NCI-H446 treated with DMSO at 0.1 percent for 48 hours (cell line): ENCODE data around the gene RRBP1.

Experiments
- DNase-seq: peaks from one replicate; lab custom pipeline; 2025; lab: John Stamatoyannopoulos, UW

RRBP1 gene

GRCh38 chr20:17622851-17623508, 59.1 kb downstream of the RRBP1 start:
- DNase-seq: no peak

DNA sequence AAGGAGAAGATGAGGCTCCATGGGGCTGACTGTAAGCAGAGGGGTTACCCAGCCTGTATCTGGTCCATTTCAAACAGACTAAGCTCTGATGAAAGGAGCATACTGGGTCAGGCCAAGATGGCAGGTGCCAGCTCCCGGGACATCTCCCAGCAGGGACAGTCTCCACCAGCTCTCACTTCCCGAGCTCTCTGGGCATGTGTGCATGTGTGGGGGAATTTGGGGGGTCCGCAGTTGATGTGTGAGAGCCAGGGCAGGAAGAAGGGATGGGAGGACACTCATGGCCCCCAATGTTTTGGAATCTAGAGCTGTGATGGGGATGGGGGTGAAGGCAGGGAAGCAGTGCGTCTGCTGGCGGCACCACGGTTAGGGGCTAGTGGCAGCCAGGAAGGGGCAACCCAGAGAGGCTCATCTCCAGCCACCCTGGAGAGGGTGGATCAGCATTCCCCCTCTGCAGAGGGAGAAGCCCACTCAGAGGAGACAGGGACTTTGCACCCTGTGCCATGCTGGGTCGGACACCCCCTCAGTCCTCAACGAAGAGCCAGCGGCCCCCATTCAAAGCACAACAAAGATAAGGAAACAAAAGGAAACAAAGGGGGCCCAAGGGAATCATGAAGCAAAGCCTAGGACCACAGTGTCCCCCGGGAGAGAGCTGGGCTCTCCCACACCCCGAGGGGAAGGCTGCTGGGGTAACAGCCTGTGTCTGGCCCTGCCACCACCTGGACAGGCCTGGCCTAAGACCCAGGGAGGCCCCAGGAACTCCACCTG, 59.8 kb downstream of the RRBP1 start:
- DNase-seq: no peak

DNA sequence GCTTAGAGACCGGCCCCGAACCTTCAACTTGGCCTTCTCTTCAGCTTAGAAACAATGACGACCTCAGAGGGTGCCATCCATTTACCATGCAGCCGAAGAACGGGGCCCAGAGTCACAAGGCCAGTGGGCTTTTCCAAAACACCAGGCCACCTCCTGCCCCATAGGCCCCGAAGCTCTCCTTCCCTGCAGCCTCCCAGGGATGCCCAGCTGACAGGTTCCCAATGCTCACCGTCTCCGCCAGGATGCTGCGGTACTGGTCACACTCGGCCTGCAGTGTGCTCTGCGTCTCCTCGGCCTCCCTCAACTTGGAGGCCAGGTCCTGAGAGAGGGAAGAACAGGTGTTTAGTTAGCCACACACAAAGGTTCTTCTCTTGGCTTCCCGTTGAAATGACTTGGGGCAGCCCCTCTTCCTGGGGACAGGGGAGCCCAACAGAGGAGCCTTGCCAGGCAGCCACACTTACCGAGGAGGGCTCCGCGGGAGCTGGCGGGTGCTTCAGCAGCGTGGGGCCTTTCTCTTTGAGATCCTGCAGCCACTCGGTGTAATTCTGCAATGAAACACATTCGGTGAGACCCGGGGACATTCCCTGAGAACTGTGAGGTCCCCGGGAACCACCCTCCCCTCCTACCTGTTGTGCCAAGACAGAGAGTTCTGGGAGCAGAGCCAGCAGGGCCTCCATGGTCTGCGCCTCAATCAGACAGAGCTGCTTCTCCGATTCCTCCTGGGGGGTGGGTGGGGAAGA, 60.6 kb downstream of the RRBP1 start:
- no peak for DNase-seq

DNA sequence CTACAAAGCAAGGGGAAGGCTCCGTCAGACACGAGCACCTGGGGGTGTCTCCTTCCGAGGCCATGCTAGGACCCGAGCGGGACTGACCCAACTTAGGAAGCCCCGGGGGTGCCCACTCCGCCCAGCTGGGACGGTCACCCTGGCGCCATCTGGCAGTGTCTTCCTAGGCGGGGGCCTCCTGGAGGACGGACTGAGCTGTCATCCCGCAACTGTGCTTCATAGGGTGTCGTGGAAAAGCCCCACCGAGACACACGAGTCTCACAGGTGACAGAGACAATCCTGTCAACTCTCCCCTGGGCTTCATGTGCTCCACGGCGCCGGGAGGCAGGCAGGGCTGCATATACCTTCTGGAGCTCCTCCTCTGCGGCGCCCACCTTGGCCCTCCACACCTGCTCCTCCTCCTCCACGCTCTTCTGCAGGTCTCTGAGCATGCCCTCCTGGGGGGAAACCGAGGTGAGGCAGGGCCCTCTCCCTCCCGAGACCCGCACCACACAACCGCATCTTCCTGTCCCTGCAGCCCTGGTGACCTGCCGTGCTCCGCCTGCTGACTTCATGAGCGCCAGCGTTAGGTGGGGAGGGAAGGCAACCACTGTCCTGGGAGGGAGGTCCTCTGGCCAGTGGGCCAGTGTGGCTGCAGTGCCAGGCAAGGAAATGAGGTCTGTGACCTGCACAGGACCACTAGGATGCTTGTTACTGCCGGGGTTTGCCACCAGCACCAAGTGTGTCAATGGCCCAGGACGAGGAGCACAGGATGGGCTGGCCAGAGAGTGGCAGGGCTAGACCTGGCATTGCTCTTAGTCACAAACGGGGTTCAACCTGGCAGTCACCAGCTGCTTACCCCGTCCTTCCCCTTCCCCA, 61.4 kb downstream of the RRBP1 start:
- DNase-seq: no peak

DNA sequence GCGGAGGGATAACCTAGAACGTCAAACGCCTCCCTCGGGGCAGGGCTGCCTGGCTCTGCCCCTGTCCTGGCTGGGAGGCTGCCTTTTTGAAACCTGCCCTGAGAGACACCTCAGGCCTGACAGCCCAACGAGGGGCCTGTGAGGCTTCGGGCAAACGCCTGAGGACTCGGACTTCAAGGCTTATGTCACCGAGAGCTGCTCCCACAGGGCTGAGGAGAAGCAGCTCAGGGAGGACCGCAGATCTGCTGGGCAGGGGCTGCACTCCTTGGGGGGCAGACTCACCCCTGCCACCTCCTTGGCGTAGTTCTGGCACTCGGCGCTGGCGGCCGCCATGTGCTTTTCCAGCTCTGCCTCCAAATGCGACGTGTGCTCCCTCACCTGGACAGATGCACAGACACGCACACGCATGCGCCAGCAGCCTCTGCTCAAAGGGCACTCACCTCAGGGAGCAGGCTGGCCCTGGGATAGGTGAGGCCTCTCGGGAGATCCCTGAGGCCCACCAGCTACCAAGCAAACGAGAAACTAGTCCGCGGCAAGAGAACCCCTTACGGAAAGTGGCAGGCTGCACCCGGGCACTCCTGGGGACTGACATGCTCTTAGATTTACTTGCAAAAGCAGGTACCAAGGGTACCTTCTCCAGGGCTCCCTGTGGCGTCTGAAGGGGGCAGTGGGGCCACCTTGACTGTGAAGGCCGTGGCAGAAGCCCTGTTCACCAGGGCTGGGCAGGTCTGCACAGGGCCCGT, 62.5 kb downstream of the RRBP1 start:
- DNase-seq: no peak

DNA sequence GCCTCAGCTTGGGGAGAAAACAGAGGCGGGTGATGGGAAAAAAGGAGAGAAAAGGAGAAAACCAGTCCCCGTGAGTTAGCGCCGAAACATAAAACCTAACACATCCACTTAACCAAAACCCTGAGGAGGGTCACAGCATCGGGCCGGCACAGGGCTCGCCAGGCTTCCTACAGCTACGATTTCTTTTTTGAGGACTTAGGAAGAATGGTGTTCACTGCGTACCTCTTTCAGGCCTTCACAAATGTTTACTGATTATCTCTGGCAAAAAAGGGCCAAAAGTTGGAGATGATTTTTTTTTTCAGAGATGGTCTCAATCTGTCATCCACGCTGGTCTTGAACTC, 63.4 kb downstream of the RRBP1 start:
- DNase-seq: no peak

- no peak for DNase-seq
Measured at GRCh38 chr20:17617868-17618672, 64.0 kb downstream of the RRBP1 start.

DNA sequence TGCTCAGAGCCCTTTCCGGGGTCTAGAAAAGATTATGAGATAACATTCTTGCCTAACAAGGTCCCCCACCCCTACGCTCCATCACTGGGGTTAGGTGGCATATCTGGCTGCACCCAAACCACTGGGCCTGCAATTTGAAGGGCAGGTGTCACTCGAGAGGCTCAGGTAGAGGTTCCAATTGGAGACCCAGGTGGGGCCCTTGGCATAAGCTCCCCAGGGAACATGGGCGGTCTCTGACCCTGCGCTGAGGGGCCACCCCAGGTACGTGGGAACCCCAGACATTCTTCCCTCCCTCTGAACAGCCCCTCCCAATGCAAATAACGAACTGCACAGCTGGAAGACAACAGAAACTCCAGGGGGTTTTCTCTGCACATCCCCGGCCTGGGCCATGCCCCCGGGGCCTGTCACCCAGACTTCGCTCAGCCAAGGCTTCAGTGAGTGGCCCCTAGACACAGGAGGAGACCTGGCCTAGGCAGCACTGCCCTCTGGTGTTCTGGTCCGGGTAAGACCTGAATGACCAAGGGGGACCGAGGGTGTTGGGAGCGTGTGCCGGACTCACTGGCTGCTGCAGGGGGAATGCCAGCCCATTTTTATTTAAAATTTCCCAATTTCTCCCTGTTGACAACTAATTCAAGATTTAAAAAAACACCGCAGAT, 64.7 kb downstream of the RRBP1 start:
- no peak for DNase-seq

DNA sequence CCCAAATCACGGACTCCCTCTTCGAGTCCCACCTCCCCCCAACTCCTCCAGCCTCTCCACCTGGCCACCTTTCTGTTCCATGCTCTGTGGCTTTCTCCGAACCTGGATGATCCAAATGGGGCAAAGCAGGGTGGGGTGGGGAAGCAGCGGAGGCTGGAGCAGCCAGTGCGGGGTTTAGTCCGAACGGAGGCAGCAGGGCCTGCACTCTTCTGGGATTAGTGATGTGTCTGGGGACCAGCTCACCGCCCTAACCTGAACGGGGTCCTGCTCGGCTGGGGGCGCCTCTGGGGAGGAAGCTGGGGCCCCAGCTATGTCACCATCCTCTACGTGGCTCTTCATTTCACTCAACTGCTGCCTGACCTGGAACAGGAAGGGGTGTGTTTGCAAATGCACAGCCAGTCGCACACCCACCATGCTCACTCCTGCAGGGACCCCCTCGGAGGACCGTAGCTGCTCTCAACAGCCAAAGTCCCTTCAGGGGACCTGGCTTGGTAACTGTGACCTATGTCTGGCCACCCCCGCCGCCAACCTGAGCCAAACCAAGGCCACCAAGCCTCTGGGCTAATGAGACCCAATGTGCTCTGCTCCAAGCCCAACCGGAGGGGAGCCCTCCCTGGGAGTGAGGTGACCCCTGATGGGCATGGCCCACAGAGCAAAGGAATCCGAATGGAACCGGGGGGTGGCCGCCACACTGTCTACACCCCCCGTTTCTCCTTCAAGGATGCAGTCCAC, 65.4 kb downstream of the RRBP1 start:
- DNase-seq: no peak

GRCh38 chr20:17615645-17616479, 66.2 kb downstream of the RRBP1 start:
- no peak for DNase-seq

DNA sequence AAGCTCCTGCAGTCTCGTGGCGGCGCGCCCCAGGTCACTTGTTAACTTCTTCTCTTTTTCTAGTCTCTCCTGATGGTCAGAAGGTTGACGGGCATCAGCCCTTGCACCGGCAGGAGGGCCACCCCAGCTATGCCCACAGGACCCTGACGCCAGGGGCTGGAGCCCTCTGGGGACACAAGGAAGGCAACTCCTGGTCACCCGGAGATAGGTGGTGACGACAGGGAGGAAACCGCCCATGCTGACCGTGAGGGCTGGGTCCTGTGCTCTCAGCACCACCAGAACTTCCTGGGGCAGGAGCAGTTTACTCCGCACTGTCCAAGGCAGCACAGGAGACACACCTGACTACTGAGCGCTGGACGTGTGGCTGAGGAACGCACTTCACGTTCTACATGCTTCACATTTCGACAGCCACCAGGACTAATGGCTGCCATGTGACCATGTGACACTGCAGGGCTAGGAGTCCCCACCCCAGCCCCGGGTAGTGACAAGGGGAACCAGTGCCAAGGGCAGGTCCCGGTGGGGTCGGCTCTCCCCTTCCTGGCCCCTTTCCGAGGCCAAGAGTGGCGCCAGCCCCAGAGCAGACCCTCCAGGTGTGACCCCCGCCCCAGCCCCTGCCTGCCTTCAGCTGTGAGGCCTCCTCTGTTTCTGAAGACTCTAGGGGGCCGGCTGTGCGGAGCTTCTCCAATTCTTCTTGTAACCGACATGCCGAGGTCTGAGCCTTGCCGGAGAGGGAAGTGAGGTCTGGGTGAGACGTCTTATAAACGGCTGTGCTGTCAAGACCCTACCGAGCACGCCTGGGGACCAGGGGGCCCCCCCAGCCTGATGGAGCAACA, 67.0 kb downstream of the RRBP1 start:
- no peak for DNase-seq

GRCh38 chr20:17614176-17614811, 67.7 kb downstream of the RRBP1 start:
- DNase-seq: no peak

DNA sequence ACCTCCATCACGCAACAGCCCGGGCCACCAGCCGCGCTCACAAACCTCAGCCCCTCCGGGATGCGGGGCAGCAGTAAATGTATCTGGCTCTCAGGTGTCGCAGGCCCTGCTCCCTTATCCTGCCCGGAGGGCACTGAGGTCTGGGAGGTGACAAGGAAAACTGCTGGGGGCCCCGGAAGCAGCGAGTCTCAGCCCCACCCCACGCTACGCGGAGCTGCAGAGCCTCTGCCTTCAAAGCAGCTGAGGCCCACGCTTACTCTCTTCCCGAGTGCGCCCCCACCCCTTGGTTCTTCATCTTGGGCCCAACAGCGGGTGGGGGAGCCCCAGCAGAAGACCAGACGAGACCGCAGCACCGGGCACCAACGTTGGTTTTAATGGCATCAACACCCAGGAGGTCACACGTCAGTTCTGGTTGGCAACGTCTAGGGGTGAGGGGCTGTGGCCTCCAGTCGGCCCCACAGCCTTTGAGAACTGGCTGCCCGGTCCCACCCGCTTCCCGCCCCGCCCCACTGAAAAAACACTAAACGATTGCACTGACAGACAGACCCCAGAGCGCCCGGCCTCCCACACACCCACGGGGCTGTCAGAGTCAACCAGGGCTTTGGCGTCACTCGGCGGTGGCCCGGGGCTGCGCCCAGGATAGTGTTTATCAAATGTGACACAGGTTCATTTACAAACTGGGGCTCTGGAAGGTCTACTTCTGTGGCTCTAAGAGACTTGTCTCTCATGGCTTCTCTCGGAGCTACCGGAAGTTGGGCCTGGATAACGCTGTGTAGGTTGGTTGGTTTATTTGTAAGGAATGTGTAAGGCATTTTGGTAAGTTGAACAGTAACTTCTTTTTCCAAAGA, 68.5 kb downstream of the RRBP1 start:
- DNase-seq: no peak

- DNase-seq: no peak
Measured at GRCh38 chr20:17612992-17613327, 69.1 kb downstream of the RRBP1 start.

- no peak for DNase-seq
Measured at GRCh38 chr20:17612287-17612991, 69.6 kb downstream of the RRBP1 start.
